ENCODE data around the gene GALNT2.

DNA sequence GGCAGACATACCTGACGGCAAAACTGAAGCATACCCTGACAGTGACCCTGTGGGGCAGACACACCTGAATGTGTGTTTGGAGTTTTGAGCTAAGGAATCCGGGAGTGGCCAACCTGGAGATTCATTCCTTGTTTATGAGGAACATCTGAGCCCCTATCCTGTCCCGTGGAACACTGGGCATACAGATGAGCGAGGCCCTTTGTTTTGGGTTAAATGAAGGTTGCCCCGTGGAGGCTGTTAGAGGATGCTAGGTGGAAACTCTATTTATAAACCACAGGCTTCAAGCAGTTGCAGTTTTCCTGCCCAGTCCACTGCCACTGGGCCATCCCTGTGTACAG lies 18.1 kb downstream of the GALNT2 start:
- TF ChIP-seq, protein P1, sequence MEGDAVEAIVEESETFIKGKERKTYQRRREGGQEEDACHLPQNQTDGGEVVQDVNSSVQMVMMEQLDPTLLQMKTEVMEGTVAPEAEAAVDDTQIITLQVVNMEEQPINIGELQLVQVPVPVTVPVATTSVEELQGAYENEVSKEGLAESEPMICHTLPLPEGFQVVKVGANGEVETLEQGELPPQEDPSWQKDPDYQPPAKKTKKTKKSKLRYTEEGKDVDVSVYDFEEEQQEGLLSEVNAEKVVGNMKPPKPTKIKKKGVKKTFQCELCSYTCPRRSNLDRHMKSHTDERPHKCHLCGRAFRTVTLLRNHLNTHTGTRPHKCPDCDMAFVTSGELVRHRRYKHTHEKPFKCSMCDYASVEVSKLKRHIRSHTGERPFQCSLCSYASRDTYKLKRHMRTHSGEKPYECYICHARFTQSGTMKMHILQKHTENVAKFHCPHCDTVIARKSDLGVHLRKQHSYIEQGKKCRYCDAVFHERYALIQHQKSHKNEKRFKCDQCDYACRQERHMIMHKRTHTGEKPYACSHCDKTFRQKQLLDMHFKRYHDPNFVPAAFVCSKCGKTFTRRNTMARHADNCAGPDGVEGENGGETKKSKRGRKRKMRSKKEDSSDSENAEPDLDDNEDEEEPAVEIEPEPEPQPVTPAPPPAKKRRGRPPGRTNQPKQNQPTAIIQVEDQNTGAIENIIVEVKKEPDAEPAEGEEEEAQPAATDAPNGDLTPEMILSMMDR (IDR thresholded peaks at IDR 0.05; ENCODE audit: poor library complexity), result no peak
- no peak for TF ChIP-seq EZH2phosphoT487 (IDR thresholded peaks at IDR 0.05; ENCODE audit: low read depth, severe bottlenecking, unreplicated experiment)
